Measurements from ENCODE around the gene LSM3.
"Not testable (repeated sequence)": the region's sequence is repeated elsewhere in the genome, so short reads cannot be mapped to it uniquely, and the experiment has no call there.

The LSM3 gene

DNA sequence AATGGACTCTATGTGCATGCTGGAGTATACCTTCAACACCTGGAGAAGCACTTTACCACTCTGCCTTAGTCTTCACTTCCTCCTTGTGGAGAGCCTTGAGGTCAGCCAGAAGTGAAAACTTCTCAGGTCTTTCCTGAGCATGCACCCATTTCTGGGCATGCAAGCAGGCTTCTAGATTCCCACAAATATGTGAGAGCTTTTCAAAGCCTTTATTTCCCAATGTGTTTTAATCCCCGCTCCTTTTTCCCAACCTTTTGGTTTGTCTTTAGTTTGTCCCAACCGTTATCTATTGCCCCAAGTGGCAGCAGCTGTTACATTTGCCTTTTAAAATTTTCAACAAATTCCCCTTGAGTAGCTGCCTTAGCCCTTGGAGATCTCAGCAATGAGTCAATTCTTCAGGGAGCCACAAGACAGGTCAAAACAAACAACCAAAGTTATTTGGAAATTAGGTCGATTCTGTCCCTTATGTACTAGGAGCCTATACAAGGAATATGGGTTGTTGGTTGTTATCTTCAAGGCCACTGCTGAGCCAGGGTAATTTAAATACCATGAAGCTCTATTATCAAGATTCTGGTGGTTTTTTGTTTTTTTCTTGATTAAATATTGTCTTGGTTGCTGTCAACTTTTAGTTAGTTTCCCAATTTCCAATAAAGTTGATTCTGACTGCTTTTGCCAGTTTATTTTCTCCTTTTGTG lies 44.4 kb downstream of the LSM3 start:
- H3K4me3 Mint-ChIP-seq, result no peak overlapping the region
- no peaks in the 10 kb centered on the region for H3K4me1 Mint-ChIP-seq (ENCODE audit: low read depth)
- peaks cover 6% of the 10 kb centered on the region for H3K9me3 Mint-ChIP-seq
- peaks cover 24% of the 10 kb centered on the region for H3K27me3 Mint-ChIP-seq (ENCODE audit: low read depth)
- no peaks in the 10 kb centered on the region for H3K36me3 Mint-ChIP-seq (ENCODE audit: low read depth)
- H3K27ac Mint-ChIP-seq, result no peak overlapping the region

DNA sequence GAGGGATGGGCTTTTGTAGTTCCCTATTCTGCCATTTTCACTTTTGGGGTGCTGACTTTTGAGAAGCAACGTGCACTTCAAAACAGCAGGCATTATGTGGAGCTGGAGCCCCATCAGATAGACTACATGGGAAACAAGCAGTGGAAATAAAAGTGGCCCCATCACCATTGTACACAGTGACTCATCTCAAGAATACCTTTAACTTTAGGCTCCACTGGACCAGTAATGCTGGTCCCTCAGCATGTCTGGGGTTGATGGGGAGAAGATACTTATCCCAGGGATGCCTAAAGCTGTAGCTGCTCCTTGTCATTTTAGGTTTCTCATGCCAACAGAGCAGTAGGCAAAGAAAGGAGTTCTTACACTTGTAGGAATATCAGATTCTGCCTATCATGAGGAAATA lies 45.0 kb downstream of the LSM3 start:
- Mint-ChIP-seq H3K4me3 (no peak overlapping the region), H3K9me3 (peaks cover 6% of the 10 kb centered on the region), H3K36me3 (ENCODE audit: low read depth) (no peaks in the 10 kb centered on the region), H3K27ac (no peak overlapping the region), H3K4me1 (ENCODE audit: low read depth) (no peaks in the 10 kb centered on the region), H3K27me3 (ENCODE audit: low read depth) (peaks cover 24% of the 10 kb centered on the region)

DNA sequence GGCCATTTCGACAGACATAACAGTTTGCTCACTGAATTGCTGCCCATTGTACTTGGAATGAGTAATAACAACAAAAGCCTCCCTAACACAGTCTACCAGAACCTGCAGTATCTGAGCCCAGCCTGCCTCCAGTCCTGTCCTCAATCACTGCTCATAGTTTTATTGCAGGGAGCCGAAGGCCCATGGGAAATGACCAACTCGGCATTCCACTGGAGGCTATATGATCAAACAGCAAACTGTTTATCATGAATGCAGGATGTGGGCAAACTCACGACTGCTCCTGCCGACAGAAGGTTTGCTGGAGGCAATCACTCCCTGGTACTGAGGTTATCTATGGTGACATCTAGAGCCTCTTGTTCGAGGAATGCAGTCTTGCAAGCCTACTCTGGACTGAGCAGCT lies 46.3 kb downstream of the LSM3 start:
- H3K4me1 Mint-ChIP-seq (ENCODE audit: low read depth), result no peaks in the 10 kb centered on the region
- H3K27me3 Mint-ChIP-seq (ENCODE audit: low read depth), result peaks cover 22% of the 10 kb centered on the region
- no peaks in the 10 kb centered on the region for H3K36me3 Mint-ChIP-seq (ENCODE audit: low read depth)
- peaks cover 6% of the 10 kb centered on the region for H3K9me3 Mint-ChIP-seq
- no peak overlapping the region for H3K4me3 Mint-ChIP-seq
- no peak overlapping the region for H3K27ac Mint-ChIP-seq

DNA sequence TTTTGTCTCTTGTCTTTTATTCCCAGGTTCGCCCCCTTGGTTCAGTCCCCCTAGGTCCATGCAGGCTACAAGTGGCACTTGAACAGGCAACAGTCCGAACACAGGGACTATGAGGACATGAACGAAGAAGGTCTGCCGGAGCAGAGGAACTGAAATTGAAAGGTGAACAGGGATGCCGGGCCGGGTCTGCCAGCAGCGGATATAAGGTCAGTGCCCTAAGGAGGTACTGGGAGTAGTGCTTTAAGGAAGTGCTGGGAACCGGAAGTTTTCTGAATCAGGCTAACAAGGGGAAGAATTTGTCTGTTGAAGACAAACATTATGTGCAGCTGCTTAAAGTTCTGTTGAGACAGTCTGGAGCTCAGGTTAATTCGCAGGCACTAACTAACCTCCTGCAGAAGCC lies 46.8 kb downstream of the LSM3 start:
- peaks cover 6% of the 10 kb centered on the region for H3K9me3 Mint-ChIP-seq
- no peak overlapping the region for H3K4me3 Mint-ChIP-seq
- peaks cover 17% of the 10 kb centered on the region for H3K27me3 Mint-ChIP-seq (ENCODE audit: low read depth)
- no peak overlapping the region for H3K27ac Mint-ChIP-seq
- no peaks in the 10 kb centered on the region for H3K4me1 Mint-ChIP-seq (ENCODE audit: low read depth)
- no peaks in the 10 kb centered on the region for H3K36me3 Mint-ChIP-seq (ENCODE audit: low read depth)

DNA sequence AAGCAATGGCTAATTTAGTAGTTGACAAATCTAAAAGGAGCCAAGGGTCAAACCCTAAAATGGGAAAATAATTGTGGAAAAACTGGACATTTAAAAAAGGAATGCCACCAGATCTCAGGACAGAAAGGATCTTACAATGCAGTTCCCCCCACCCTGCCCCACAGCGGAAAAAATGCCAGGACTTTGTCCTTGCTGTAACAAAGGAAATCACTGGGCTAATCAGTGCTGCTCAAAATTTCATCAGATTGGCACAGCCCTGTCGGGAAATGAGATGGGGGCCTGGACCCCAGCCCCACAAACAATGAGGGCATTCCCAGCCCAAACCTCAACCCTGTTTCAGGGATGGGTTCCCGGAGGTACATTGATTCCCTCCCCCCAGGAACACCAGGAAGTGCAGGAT lies 47.7 kb downstream of the LSM3 start:
- not testable (repeated sequence) for H3K36me3 Mint-ChIP-seq (ENCODE audit: low read depth); H3K4me1 Mint-ChIP-seq (ENCODE audit: low read depth); H3K27ac Mint-ChIP-seq; H3K4me3 Mint-ChIP-seq; H3K9me3 Mint-ChIP-seq
- peaks cover 23% of the 10 kb centered on the region for H3K27me3 Mint-ChIP-seq (ENCODE audit: low read depth)

DNA sequence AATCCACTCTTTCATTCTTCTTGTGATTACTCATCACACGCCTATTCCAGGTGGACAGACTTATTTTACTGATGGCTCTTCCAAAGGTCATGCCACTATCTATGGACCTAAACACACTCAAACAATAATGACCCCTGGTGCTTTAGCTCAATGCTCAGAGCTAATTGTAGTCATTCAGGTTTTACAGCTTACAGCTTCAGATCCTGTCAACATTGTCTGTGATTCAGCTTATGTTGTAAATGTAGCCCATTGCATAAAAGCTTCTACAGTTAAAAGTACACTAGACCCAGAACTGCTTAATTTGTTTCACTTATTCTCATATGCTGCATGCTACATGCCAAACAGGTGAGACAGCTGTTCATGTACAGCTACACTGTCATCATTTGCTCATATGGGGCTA lies 49.2 kb downstream of the LSM3 start:
- Mint-ChIP-seq H3K36me3 (ENCODE audit: low read depth) (peaks cover 2% of the 10 kb centered on the region), H3K9me3 (no peaks in the 10 kb centered on the region), H3K27ac (no peak overlapping the region), H3K4me1 (ENCODE audit: low read depth) (peaks cover 6% of the 10 kb centered on the region), H3K27me3 (ENCODE audit: low read depth) (peaks cover 28% of the 10 kb centered on the region), H3K4me3 (no peak overlapping the region)

DNA sequence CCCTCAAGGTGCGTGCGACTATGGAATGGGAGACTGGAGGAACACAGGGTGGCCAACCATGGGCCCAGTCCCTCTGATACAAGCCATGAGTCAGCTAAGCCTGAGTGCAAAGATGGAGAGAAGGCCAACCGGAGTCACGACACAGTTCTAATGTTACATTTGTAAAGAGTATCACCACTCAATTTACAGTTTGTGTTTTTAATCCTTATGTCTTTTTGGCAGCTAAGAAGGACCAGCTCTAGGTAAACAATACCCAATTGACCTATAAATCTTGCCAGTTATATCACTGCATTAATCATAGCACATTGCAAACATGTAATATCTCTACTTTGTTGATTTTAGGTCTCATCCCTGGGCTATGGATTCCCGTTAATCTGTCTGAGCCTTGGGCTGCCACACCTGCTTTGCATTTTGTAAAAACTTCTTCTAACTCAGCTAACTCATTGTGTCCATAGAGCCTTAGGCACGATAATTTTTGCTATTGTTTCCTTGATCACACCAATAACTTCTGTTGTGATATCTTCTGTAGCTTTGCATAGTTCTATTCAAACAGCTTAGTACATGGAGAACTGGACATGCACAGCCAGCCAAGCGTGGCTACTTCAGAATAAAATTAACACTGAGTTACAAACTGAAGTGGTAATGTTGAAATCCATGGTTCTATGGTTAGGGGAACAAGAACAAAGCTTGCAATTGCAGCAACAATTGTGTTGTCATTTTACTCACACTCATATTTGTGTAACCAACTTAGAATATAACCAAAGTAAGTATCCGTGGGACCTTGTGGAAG lies 50.3 kb downstream of the LSM3 start:
- Mint-ChIP-seq H3K27ac (no peak overlapping the region), H3K9me3 (peaks cover 5% of the 10 kb centered on the region), H3K36me3 (ENCODE audit: low read depth) (peaks cover 4% of the 10 kb centered on the region), H3K27me3 (ENCODE audit: low read depth) (peaks cover 36% of the 10 kb centered on the region), H3K4me1 (ENCODE audit: low read depth) (peaks cover 11% of the 10 kb centered on the region), H3K4me3 (no peak overlapping the region)

DNA sequence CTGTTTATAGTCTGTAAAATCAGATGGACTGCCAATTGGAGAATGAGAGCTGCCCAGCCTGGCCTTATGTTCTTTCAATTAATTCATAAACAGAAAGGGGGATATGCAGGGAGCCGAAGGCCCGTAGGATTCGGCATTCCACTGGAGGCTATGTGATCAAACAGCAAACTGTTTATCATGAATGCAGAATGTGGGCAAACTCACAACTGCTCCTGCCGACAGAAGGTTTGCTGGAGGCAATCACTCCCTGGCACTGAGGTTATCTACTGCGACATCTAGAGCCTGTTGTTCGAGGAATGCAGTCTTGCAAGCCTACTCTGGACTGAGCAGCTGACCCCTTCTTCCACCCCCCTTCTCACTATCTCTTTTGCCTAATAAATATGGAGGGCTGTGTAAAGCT lies 51.1 kb downstream of the LSM3 start:
- not testable (repeated sequence) for H3K4me3 Mint-ChIP-seq, H3K27ac Mint-ChIP-seq
- peaks cover 33% of the 10 kb centered on the region for H3K27me3 Mint-ChIP-seq (ENCODE audit: low read depth)

DNA sequence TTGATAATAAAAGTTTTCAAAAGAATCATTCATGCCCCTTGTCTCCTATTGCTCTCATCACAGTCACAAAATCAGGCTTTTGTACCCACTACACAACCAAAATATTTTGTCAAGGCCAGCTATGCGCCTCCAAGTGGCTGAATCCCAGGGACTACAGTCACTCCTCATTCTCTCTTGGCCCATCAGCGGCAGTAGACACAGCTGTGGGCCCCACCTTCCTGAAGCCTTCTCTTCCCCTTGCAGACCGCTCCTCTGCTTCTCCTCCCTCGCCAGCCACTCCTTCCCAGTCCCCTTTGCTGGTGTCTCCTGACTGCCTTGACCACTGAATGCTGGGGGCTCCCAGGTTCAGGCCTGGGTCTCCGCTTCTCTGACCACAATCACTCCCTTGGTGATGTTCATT lies 52.1 kb downstream of the LSM3 start:
- Mint-ChIP-seq H3K9me3 (peaks cover 5% of the 10 kb centered on the region), H3K36me3 (ENCODE audit: low read depth) (peaks cover 4% of the 10 kb centered on the region), H3K27ac (no peak overlapping the region)

More for the DNA sequence above, 51.1 kb downstream of the LSM3 start:
- not testable (repeated sequence) for H3K36me3 Mint-ChIP-seq (ENCODE audit: low read depth); H3K9me3 Mint-ChIP-seq
- peaks cover 11% of the 10 kb centered on the region for H3K4me1 Mint-ChIP-seq (ENCODE audit: low read depth)

DNA sequence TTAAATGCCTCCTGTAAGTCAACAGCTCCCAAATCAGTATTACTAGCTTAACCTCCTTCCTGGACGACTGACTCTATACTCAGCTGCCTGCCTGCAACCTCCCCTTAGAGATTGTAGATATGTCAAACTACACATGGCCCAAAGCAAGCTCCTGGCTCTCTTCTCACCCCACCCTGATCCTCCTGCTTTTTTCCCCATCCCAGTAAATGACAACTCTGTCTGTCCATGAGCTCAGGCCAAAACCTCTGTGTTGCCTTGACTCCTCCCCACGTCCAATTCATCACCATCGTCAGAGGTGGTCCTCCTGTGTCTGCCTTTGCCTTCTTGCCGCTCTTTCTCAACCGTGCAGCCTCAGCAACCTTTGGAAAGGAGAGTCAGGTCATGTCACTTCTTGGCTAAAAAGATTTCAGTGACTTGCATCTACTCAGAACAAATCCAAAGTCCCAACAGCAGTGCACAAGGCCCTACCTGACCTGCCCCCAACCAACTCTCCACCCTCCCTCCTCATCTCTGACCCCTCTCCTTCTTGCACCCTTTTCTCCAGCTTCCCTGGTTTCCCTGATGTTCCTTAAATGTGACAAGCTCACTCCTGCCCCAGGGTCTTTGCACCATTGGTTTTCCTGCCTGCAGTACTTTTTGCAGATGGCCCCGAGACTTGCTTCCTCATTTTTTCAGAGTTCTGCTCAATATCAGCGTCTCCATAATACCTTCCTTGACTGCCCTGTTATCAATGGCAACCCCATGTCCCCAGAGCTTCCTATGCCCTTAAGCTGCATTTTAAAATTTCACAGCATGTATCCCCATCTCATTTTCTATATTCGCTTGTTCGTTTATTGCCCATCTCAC lies 52.8 kb downstream of the LSM3 start:
- Mint-ChIP-seq H3K27me3 (ENCODE audit: low read depth) (peaks cover 27% of the 10 kb centered on the region), H3K9me3 (peaks cover 5% of the 10 kb centered on the region), H3K27ac (no peak overlapping the region), H3K4me1 (ENCODE audit: low read depth) (peaks cover 12% of the 10 kb centered on the region), H3K4me3 (no peak overlapping the region), H3K36me3 (ENCODE audit: low read depth) (peaks cover 4% of the 10 kb centered on the region)

More for the DNA sequence above, 52.1 kb downstream of the LSM3 start:
- Mint-ChIP-seq H3K4me1 (ENCODE audit: low read depth) (peaks cover 12% of the 10 kb centered on the region), H3K27me3 (ENCODE audit: low read depth) (peaks cover 27% of the 10 kb centered on the region), H3K4me3 (no peak overlapping the region)

DNA sequence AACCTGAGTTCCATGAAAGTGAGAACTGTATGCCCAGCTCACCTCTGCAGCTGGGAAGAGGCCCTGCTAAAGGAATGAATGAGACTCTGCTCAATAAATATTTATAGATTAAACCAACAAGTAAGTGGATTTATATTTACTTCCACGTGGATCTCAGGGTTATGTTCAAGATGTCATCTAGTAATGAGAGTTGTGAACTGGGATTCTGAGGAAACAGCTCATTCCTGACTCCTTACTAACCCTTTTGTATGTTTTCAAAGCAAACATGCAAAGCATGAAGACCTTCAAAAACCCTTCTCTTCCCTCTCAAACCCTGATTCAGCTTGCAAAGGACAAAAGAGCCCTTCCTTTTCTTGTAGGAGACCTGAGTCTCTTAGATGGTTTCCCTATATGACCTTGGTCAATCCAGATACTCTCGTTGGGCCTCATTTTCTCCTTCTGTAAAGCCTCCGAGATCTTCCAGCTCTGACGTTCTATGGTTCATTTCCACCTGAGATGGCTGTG lies 53.4 kb downstream of the LSM3 start:
- H3K4me3 Mint-ChIP-seq, result no peak overlapping the region

DNA sequence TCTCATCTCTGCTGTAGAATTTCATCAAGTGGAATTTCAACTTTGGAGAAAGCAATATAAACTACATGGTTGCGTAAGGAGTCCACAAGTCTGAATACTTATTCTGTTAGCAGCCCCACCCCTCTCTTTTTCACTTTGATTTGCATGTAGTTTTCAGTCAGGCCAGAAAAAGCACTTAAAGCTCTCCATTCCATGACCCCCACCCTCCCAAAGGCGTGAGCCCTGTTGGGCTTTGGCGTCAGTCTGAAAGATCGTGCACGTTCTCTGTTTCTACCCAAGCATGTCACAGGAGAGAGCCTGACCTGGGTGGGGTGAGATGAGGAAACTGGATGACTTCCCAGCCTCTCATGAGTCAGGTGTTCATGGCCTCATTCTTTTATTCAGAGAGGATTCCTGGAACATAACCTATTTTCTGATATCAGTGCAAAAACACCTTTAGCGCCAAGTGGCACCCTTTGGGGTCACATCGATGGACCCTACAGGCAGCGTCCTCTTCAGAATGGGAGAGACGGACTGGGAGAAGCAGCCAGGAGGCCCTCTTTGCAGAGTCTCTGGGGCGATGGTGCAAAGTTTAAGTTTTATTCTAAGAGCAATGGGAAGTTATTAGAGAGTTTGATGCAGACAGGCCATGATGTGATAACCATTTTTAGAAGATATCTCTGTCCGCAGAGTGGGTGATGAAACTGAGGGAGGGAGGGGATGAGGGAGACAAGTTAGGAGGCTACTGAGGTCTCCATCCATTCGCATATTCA lies 55.8 kb downstream of the LSM3 start:
- peaks cover 4% of the 10 kb centered on the region for H3K36me3 Mint-ChIP-seq (ENCODE audit: low read depth)
- no peak overlapping the region for H3K4me3 Mint-ChIP-seq
- peaks cover 5% of the 10 kb centered on the region for H3K9me3 Mint-ChIP-seq
- peaks cover 12% of the 10 kb centered on the region for H3K4me1 Mint-ChIP-seq (ENCODE audit: low read depth)
- no peak overlapping the region for H3K27ac Mint-ChIP-seq
- peaks cover 32% of the 10 kb centered on the region for H3K27me3 Mint-ChIP-seq (ENCODE audit: low read depth)

More for the DNA sequence above, 53.4 kb downstream of the LSM3 start:
- H3K27ac Mint-ChIP-seq, result no peak overlapping the region
- peaks cover 12% of the 10 kb centered on the region for H3K4me1 Mint-ChIP-seq (ENCODE audit: low read depth)
- H3K9me3 Mint-ChIP-seq, result peaks cover 5% of the 10 kb centered on the region
- peaks cover 27% of the 10 kb centered on the region for H3K27me3 Mint-ChIP-seq (ENCODE audit: low read depth)
- H3K36me3 Mint-ChIP-seq (ENCODE audit: low read depth), result peaks cover 4% of the 10 kb centered on the region

DNA sequence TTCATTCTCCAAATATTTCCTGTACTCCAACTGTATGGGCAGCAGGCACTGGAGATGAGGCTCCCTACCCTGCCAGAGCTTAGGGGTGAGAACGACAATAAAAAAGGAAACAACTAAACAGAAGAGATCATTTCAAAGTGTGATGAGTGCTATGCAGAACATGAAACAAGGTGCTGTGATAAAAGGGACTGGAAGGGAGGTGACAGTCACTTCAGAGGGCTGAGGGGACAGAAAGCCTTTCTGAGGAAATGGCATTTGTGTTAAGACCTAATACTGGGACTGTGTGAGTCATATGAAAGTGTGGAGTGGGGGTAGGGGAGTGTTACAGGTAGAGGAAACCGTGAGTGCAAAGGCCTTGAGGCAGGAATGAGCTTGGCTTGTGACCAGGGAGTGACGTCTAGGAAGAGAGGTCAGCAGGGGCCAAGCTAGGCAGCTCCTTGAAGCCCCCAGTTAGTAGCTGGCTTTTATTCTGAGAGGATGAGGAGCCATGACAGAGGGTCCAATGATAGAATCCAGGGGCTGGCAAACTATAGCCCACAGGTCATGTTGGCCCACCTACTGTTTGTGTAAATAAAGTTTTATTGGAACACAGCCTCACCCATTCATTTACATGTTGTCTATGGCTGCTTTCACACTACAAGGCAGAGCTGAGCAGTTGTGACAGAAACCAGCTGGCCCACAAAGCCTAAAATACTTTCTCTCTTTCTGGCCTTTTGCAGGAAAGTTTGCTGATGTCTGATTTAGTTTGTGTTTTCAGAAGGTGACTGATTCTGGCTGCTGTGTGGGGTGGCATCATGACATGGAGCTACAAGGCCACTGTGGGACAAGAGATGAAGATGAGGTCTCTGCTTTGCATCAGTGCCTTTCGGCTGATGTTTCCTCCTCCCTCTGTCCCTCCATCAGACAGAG lies 56.6 kb downstream of the LSM3 start:
- Mint-ChIP-seq H3K27ac (no peak overlapping the region), H3K9me3 (peaks cover 5% of the 10 kb centered on the region), H3K4me1 (ENCODE audit: low read depth) (peaks cover 12% of the 10 kb centered on the region), H3K36me3 (ENCODE audit: low read depth) (peaks cover 4% of the 10 kb centered on the region), H3K4me3 (no peak overlapping the region), H3K27me3 (ENCODE audit: low read depth) (peaks cover 32% of the 10 kb centered on the region)

Data from T-helper 1 cell treated with Interleukin-12 subunit alpha and Interleukin-12 subunit beta and Interleukin-4 antibody, amounts not matched to agents 30 μg/mL and 1 μg/mL, for 36 hours (primary cell).